ENCODE measurements around the gene PPP6R3. TPM values are rescaled to one million over a fixed set of nuclear protein-coding genes. Genes with fewer than 3 reads are reported as not detected.

Gene PPP6R3
- total and polyA plus RNA-seq, 2 donors (not counting 3 experiments of a cell fraction or from before 2014, with no cell fraction given): 31.7 to 98.8 TPM

- Histone ChIP-seq H3K9me3 (replicated peaks; ENCODE audit: control insufficient read depth, insufficient read depth, low read length) (no peaks in the 10 kb centered on the region), H2AFZ (ENCODE audit: low read depth, low read length) (no peak overlapping the region), H3K27me3 (ENCODE audit: control insufficient read depth in 2 of 2, insufficient read depth in 2 of 2, low read length in 2 of 2) (no peaks in the 10 kb centered on the region), H3K9ac (replicated peaks; ENCODE audit: extremely low read depth, insufficient read depth, low read length) (no peak overlapping the region), H3K36me3 (ENCODE audit: control insufficient read depth in 2 of 2, extremely low read depth in 1 of 2, insufficient read depth in 2 of 2, low read length in 2 of 2) (peaks cover 6 to 7% of the 10 kb centered on the region in 2 experiments), H3K4me2 (ENCODE audit: insufficient read depth, low read length) (no peak overlapping the region), H3K79me2 (ENCODE audit: control insufficient read depth, insufficient read depth, low read length) (peaks cover 71% of the 10 kb centered on the region), H4K20me1 (replicated peaks; ENCODE audit: control insufficient read depth, extremely low read depth, insufficient read depth, low read length) (peaks cover 11% of the 10 kb centered on the region), H3K4me1 (ENCODE audit: control insufficient read depth, extremely low read depth, insufficient read depth, low read length) (peaks cover 6% of the 10 kb centered on the region), H3K27ac (ENCODE audit: insufficient read depth, low read depth, low read length) (no peak overlapping the region), H3K4me3 (replicated peaks in 1 of 3; ENCODE audit: insufficient read depth in 1 of 3, low read depth in 1 of 3, low read length in 3 of 3) (no peak overlapping the region), H3K9me1 (replicated peaks; ENCODE audit: control insufficient read depth, extremely low read depth, insufficient read depth, low read length) (no peaks in the 10 kb centered on the region)
- CTCF ChIA-PET: no interaction called here
- POLR2A ChIA-PET: no interaction called here
- dilution Hi-C loops (cut with MboI; ENCODE audit: extremely low pct_ligation_motif_present, low sequenced_read_pairs): no loop called here
- DNase-seq (ENCODE audit: low read depth, low spot score) (no peak), FAIRE-seq (no peak)
- BruUV-seq (replicated peaks): no TSS peak
- TF ChIP-seq POLR2AphosphoS5 (IDR thresholded peaks at IDR 0.05; ENCODE audit: insufficient read depth, low read depth, low read length) (no peak), MAX (IDR thresholded peaks at IDR 0.05; ENCODE audit: insufficient read depth, insufficient read length) (no peak), EZH2 (IDR thresholded peaks at IDR 0.05; ENCODE audit: borderline replicate concordance, low read depth, low read length, severe bottlenecking) (no peak), JUN (IDR thresholded peaks at IDR 0.05; ENCODE audit: borderline replicate concordance, insufficient read depth, insufficient read length, low read depth) (no peak)
- intact Hi-C loops (cut with micrococcal nuclease): no loop called here
These were observed 56.7 kb downstream of the PPP6R3 start for GRCh38 chr11:68517121-68517741.

- no peak for TF ChIP-seq EZH2 (IDR thresholded peaks at IDR 0.05; ENCODE audit: borderline replicate concordance, low read depth, low read length, severe bottlenecking)
- TF ChIP-seq GATA2 (IDR thresholded peaks at IDR 0.05; ENCODE audit: insufficient read depth, insufficient read length, low read depth, low read length): no peak
- no peak for TF ChIP-seq JUN (IDR thresholded peaks at IDR 0.05; ENCODE audit: borderline replicate concordance, insufficient read depth, insufficient read length, low read depth)
- no peak for TF ChIP-seq MYC (IDR thresholded peaks at IDR 0.05; ENCODE audit: low read depth, low read length)
- no peak for TF ChIP-seq POLR2A (IDR thresholded peaks at IDR 0.05; ENCODE audit: low read depth, low read length)
- no peak for TF ChIP-seq POLR2AphosphoS5 (IDR thresholded peaks at IDR 0.05; ENCODE audit: insufficient read depth, low read depth, low read length)
- no peak for TF ChIP-seq CTCF (IDR thresholded peaks at IDR 0.05; ENCODE audit: extremely low read depth in 1 of 2, insufficient read depth in 1 of 2, low read depth in 1 of 2, low read length in 2 of 2)
- TF ChIP-seq MAX (IDR thresholded peaks at IDR 0.05; ENCODE audit: insufficient read depth, insufficient read length): no peak
- TF ChIP-seq FOS (IDR thresholded peaks at IDR 0.05; ENCODE audit: borderline replicate concordance, insufficient read depth, low read length): no peak
- H3K4me1 ChIP-seq (ENCODE audit: control insufficient read depth, extremely low read depth, insufficient read depth, low read length): peaks cover 10% of the 10 kb centered on the region
- no peaks in the 10 kb centered on the region for H3K9me3 ChIP-seq (replicated peaks; ENCODE audit: control insufficient read depth, insufficient read depth, low read length)
- dilution Hi-C loops (cut with MboI; ENCODE audit: extremely low pct_ligation_motif_present, low sequenced_read_pairs): no loop called here
- FAIRE-seq (no peak), DNase-seq (ENCODE audit: low read depth, low spot score) (no peak)
- peaks cover 11% of the 10 kb centered on the region for H4K20me1 ChIP-seq (replicated peaks; ENCODE audit: control insufficient read depth, extremely low read depth, insufficient read depth, low read length)
- no peak overlapping the region for H3K27ac ChIP-seq (ENCODE audit: insufficient read depth, low read depth, low read length)
- no peaks in the 10 kb centered on the region for H3K27me3 ChIP-seq (ENCODE audit: control insufficient read depth in 2 of 2, insufficient read depth in 2 of 2, low read length in 2 of 2)
- no peak overlapping the region for H3K4me2 ChIP-seq (ENCODE audit: insufficient read depth, low read length)
- CTCF ChIA-PET: no interaction called here
- BruUV-seq (replicated peaks): no TSS peak
- H3K79me2 ChIP-seq (ENCODE audit: control insufficient read depth, insufficient read depth, low read length): peaks cover 65% of the 10 kb centered on the region
- no peak overlapping the region for H3K9ac ChIP-seq (replicated peaks; ENCODE audit: extremely low read depth, insufficient read depth, low read length)
- H3K9me1 ChIP-seq (replicated peaks; ENCODE audit: control insufficient read depth, extremely low read depth, insufficient read depth, low read length): no peaks in the 10 kb centered on the region
- peaks cover 9 to 12% of the 10 kb centered on the region in 2 experiments for H3K36me3 ChIP-seq (ENCODE audit: control insufficient read depth in 2 of 2, extremely low read depth in 1 of 2, insufficient read depth in 2 of 2, low read length in 2 of 2)
- no peak overlapping the region for H3K4me3 ChIP-seq (replicated peaks in 1 of 3; ENCODE audit: insufficient read depth in 1 of 3, low read depth in 1 of 3, low read length in 3 of 3)
- intact Hi-C loops (cut with micrococcal nuclease): no loop called here
- POLR2A ChIA-PET: no interaction called here
- H2AFZ ChIP-seq (ENCODE audit: low read depth, low read length): no peak overlapping the region
These were observed 57.6 kb downstream of the PPP6R3 start for GRCh38 chr11:68518191-68518590.

Measured in endothelial cell of umbilical vein (primary cell).